ENCODE measurements around the gene TACC3.

DNA sequence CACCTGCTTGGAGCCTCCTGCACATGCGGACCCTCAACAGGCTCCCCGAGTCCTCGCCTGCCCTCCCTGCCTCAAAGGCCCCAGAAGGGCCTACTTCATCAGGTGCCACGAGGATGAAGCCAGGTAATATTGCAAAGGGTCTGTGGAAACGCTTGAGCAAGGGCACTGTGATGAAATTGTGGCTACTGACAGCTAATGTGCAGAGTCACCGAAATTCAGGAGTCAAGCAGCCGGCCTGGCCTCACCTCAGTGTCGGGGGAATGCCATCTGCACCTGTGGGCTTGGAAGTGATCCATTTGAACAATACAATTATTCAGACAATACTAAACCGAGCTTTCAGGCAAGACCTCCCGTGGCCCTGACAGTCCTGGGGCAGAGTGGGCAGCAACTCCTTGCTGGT is 68.7 kb downstream of the TACC3 start:
- TF ChIP-seq, protein P1, sequence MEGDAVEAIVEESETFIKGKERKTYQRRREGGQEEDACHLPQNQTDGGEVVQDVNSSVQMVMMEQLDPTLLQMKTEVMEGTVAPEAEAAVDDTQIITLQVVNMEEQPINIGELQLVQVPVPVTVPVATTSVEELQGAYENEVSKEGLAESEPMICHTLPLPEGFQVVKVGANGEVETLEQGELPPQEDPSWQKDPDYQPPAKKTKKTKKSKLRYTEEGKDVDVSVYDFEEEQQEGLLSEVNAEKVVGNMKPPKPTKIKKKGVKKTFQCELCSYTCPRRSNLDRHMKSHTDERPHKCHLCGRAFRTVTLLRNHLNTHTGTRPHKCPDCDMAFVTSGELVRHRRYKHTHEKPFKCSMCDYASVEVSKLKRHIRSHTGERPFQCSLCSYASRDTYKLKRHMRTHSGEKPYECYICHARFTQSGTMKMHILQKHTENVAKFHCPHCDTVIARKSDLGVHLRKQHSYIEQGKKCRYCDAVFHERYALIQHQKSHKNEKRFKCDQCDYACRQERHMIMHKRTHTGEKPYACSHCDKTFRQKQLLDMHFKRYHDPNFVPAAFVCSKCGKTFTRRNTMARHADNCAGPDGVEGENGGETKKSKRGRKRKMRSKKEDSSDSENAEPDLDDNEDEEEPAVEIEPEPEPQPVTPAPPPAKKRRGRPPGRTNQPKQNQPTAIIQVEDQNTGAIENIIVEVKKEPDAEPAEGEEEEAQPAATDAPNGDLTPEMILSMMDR (IDR thresholded peaks at IDR 0.05), result no peak
- TF ChIP-seq POLR2A (IDR thresholded peaks at IDR 0.05), result no peak

All from esophagus squamous epithelium (tissue), 4 donors.